ENCODE measurements around the gene CAMK2A.

The CAMK2A gene

DNA sequence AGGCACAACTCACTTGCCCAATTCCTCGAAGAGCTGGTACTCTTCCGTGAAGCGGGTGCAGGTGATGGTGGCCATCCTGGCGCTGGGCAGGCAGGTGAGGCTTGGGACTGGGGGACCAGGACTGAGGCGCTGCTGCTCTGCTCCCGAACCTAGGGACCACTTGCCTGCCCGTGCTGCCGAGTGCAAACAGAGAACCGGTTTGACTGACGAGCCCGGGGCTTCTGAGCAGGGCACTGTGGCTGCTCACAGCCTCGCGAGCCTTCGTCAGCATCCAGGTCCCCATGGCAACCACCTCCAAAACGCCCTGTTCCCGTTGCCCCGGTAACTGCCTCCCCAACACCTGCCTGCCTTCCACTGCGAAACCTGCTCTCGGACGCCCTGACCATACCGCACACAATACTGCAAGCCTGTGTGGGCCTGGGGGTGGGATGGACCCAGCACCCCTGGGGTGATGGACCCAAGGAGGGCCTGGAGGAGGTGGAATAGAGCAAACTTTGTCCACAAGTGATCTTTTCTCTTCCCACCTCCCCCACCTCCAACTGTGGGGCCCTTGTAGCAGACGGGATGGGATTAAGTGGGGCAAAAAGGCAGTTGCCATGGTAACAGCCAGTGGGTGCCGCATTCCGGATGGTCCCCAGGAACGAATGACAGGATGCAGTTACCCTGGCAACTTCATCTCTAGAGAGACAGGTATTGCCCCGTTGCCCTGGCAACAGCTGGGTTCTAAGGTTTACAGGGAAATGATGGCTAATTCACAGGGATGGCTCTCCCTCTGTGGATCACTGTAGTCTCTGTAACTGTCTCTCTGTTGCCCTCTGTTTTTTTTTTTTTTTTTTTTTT, at the start of gene CAMK2A:
Gene CAMK2A, minus strand, starts transcription at position 223 of the 840 bp plus-strand sequence. Its CDS starts 148 bp downstream, at position 75.
- Histone ChIP-seq H3K9me3 (ENCODE audit: control insufficient read depth in 1 of 2, low read length in 2 of 2) (no peaks in the 10 kb centered on the region), H3K27me3 (ENCODE audit: control insufficient read depth in 1 of 2, insufficient read depth in 2 of 2, low read length in 2 of 2) (peaks cover 0 to 5% of the 10 kb centered on the region in 2 donors), H3K27ac (ENCODE audit: low read depth, low read length) (no peak within 1 kb of the TSS), H3K9ac (ENCODE audit: low read depth in 1 of 2, low read length in 2 of 2) (no peak within 1 kb of the TSS), H3K4me1 (ENCODE audit: control insufficient read depth in 1 of 2, insufficient read depth in 2 of 2, low read length in 2 of 2) (peaks cover 2% of the 10 kb centered on the region in 2 donors), H3K36me3 (ENCODE audit: control insufficient read depth in 1 of 2, insufficient read depth in 2 of 2, low read length in 2 of 2) (no peaks in the 10 kb centered on the region), H3K4me3 (ENCODE audit: low read depth in 1 of 2, low read length in 2 of 2) (no peak within 1 kb of the TSS)

DNA sequence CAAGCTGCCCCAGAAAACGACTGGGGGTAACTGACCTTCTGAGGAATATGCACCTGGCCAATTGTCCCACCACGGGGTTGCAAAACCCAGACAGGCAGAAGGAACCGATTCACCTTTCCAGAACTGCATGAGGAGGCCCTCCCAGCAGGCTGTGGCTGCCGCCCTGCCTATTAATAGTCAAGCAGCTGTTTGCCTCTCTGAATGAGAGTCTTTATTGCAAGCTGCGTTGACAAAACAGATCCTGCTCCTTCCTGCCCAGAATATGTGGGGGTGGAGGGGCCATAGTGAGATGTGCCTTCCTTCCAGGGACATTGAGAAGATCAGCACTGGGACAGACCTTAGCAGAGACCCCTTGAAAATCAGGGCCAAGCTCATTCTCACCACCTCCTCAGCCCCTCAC, 49.6 kb upstream of the CAMK2A start:
- Histone ChIP-seq H3K4me1 (ENCODE audit: control insufficient read depth in 1 of 2, insufficient read depth in 2 of 2, low read length in 2 of 2) (peaks cover 0 to 7% of the 10 kb centered on the region in 2 donors), H3K27ac (ENCODE audit: low read depth, low read length) (no peak overlapping the region), H3K27me3 (ENCODE audit: control insufficient read depth in 1 of 2, insufficient read depth in 2 of 2, low read length in 2 of 2) (no peaks in the 10 kb centered on the region), H3K36me3 (ENCODE audit: control insufficient read depth in 1 of 2, insufficient read depth in 2 of 2, low read length in 2 of 2) (no peaks in the 10 kb centered on the region), H3K4me3 (ENCODE audit: low read depth in 1 of 2, low read length in 2 of 2) (no peak overlapping the region), H3K9me3 (ENCODE audit: control insufficient read depth in 1 of 2, low read length in 2 of 2) (no peaks in the 10 kb centered on the region), H3K9ac (ENCODE audit: low read depth in 1 of 2, low read length in 2 of 2) (no peak overlapping the region)

DNA sequence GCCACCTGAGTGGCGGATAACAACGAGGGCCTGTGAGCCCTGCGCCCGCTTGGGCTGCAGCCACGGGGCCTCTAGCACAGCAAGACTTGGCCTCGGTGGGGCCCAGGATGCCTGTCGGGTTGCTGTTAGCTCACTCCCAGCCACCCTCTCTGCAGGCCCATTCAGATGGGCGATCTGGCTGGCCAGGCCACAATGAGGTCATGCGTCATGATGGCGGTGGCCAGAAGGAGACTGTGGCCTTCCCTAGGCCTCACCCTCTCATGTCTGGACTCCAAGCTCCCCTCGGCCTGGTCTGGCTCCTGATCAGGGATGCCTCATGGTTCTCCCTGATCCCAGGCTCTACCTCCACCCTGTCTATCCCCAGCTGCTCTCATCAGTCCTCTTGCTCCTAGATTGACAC, 49.0 kb upstream of the CAMK2A start:
- H3K27me3 ChIP-seq (ENCODE audit: control insufficient read depth in 1 of 2, insufficient read depth in 2 of 2, low read length in 2 of 2), result no peaks in the 10 kb centered on the region
- no peak overlapping the region for H3K4me3 ChIP-seq (ENCODE audit: low read depth in 1 of 2, low read length in 2 of 2)
- H3K9ac ChIP-seq (ENCODE audit: low read depth in 1 of 2, low read length in 2 of 2), result no peak overlapping the region
- H3K4me1 ChIP-seq (ENCODE audit: control insufficient read depth in 1 of 2, insufficient read depth in 2 of 2, low read length in 2 of 2), result peaks cover 0 to 7% of the 10 kb centered on the region in 2 donors
- no peaks in the 10 kb centered on the region for H3K36me3 ChIP-seq (ENCODE audit: control insufficient read depth in 1 of 2, insufficient read depth in 2 of 2, low read length in 2 of 2)
- no peaks in the 10 kb centered on the region for H3K9me3 ChIP-seq (ENCODE audit: control insufficient read depth in 1 of 2, low read length in 2 of 2)
- no peak overlapping the region for H3K27ac ChIP-seq (ENCODE audit: low read depth, low read length)

DNA sequence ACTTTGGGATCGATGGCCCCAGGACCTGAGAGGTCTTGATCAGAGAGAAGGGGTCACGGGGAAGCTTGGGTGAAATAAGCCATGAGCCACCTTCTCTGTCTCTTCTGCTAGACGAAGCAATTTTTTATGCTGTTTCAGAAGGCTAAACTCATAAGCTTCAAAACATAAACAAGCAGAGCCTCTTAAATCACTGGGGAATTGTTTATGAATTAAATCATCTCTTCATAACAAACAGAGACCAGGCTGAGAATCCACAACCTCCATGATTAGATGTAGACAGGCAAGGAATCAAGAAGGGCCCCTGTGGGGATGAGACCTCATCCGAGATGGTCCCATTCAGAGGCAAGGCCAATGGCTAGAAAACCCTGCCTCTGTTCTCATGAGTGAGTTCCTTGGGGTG, 46.2 kb upstream of the CAMK2A start:
- H3K9ac ChIP-seq (ENCODE audit: low read depth in 1 of 2, low read length in 2 of 2), result no peak overlapping the region

DNA sequence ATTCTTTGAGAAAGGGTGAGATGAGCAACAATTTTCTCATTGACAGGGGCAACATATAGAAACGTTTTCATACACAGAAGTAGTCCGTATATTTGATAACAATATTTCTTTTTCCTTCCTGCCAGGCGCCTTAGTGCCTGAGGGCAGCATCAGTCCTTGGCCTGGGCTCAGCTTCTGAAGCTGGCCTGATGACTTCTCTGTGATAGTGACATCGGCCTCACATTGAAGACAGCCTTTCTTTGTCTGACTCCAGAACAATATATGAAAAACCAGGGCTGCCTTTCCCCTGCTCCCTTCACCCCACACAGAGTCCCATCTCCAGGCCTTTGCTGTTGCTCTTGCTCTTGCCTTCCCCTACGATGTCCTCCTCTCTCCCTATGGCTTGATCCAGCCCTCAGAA, 43.8 kb upstream of the CAMK2A start:
- Histone ChIP-seq H3K36me3 (ENCODE audit: control insufficient read depth in 1 of 2, insufficient read depth in 2 of 2, low read length in 2 of 2) (no peaks in the 10 kb centered on the region), H3K27ac (ENCODE audit: low read depth, low read length) (no peak overlapping the region), H3K4me1 (ENCODE audit: control insufficient read depth in 1 of 2, insufficient read depth in 2 of 2, low read length in 2 of 2) (no peaks in the 10 kb centered on the region), H3K4me3 (ENCODE audit: low read depth in 1 of 2, low read length in 2 of 2) (no peak overlapping the region), H3K9me3 (ENCODE audit: control insufficient read depth in 1 of 2, low read length in 2 of 2) (no peaks in the 10 kb centered on the region), H3K27me3 (ENCODE audit: control insufficient read depth in 1 of 2, insufficient read depth in 2 of 2, low read length in 2 of 2) (no peaks in the 10 kb centered on the region), H3K9ac (ENCODE audit: low read depth in 1 of 2, low read length in 2 of 2) (no peak overlapping the region)

More for the DNA sequence above, 46.2 kb upstream of the CAMK2A start:
- H3K4me1 ChIP-seq (ENCODE audit: control insufficient read depth in 1 of 2, insufficient read depth in 2 of 2, low read length in 2 of 2), result peaks cover 0 to 7% of the 10 kb centered on the region in 2 donors
- no peaks in the 10 kb centered on the region for H3K9me3 ChIP-seq (ENCODE audit: control insufficient read depth in 1 of 2, low read length in 2 of 2)
- H3K27me3 ChIP-seq (ENCODE audit: control insufficient read depth in 1 of 2, insufficient read depth in 2 of 2, low read length in 2 of 2), result no peaks in the 10 kb centered on the region
- no peaks in the 10 kb centered on the region for H3K36me3 ChIP-seq (ENCODE audit: control insufficient read depth in 1 of 2, insufficient read depth in 2 of 2, low read length in 2 of 2)
- no peak overlapping the region for H3K27ac ChIP-seq (ENCODE audit: low read depth, low read length)
- no peak overlapping the region for H3K4me3 ChIP-seq (ENCODE audit: low read depth in 1 of 2, low read length in 2 of 2)

DNA sequence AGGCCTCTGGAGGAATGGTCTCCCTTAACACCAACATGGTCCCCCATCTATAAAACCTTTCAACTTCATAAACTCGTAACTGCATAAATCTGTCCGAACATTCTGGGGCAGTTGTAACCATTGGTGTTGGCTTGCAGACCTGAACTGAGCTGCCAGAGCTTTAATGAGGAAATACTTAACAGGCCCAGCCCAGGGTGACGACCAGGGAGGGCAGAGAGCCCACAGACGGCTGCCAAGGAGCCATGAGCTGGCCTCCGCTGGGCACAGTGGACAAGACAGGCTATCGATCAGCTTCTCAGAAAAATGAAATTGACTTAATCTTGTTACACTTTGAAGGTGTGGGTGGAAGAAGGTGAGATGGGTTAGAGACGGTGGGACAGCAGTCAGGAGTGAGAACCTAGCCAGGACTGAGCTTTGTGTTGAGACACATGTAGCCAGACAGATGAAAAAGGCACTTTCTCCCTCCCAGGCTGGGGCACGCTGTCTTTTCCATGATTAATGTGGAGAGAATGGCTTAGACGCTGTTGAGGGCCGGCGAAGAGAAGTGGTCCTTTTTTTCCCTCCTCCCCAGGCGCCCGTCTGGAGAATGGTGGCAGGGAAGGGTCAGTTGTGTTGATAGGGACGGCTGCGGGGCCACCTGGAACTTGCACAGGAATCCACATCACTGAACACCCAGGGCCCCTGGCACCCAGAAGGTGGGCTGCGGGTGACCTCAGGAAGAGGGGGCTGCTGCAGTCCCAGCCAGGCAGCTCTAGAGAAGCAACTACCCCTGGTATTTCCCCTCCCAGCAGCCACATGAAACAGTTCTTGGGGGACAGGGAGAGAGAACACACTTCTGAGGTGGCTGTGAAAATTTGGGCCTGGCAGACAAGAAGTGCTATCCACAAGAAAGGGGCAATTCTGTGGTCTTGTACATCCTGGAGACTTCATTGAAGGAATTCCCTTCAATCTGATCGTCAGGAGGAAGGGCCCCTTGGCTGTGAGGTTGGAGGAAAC, 40.6 kb upstream of the CAMK2A start:
- Histone ChIP-seq H3K4me3 (ENCODE audit: low read depth in 1 of 2, low read length in 2 of 2) (no peak overlapping the region), H3K9ac (ENCODE audit: low read depth in 1 of 2, low read length in 2 of 2) (no peak overlapping the region), H3K27ac (ENCODE audit: low read depth, low read length) (no peak overlapping the region), H3K36me3 (ENCODE audit: control insufficient read depth in 1 of 2, insufficient read depth in 2 of 2, low read length in 2 of 2) (no peaks in the 10 kb centered on the region), H3K27me3 (ENCODE audit: control insufficient read depth in 1 of 2, insufficient read depth in 2 of 2, low read length in 2 of 2) (no peaks in the 10 kb centered on the region), H3K9me3 (ENCODE audit: control insufficient read depth in 1 of 2, low read length in 2 of 2) (no peaks in the 10 kb centered on the region), H3K4me1 (ENCODE audit: control insufficient read depth in 1 of 2, insufficient read depth in 2 of 2, low read length in 2 of 2) (no peaks in the 10 kb centered on the region)

DNA sequence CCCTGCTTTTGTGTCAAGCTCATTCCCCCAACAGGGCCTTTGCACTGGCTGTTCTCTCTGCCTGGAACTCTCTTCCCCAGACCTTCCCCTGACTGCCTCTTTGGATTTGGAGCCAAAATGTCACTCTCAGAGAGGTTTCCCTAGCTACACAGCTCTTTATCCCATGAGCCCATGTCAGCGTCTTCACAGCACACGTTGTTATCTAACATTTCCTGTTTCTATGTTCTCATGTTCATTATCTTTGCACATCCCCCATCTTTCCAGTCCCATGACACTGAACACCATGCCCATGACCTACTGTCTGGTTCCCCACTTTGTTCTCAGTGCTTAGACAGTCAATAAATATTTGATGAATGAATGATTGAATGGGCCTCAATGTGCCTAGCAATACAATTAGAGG, 39.5 kb upstream of the CAMK2A start:
- H3K27me3 ChIP-seq (ENCODE audit: control insufficient read depth in 1 of 2, insufficient read depth in 2 of 2, low read length in 2 of 2), result no peaks in the 10 kb centered on the region
- H3K9ac ChIP-seq (ENCODE audit: low read depth in 1 of 2, low read length in 2 of 2), result no peak overlapping the region
- H3K36me3 ChIP-seq (ENCODE audit: control insufficient read depth in 1 of 2, insufficient read depth in 2 of 2, low read length in 2 of 2), result no peaks in the 10 kb centered on the region
- no peaks in the 10 kb centered on the region for H3K9me3 ChIP-seq (ENCODE audit: control insufficient read depth in 1 of 2, low read length in 2 of 2)
- H3K4me3 ChIP-seq (ENCODE audit: low read depth in 1 of 2, low read length in 2 of 2), result no peak overlapping the region
- no peaks in the 10 kb centered on the region for H3K4me1 ChIP-seq (ENCODE audit: control insufficient read depth in 1 of 2, insufficient read depth in 2 of 2, low read length in 2 of 2)
- H3K27ac ChIP-seq (ENCODE audit: low read depth, low read length), result no peak overlapping the region

DNA sequence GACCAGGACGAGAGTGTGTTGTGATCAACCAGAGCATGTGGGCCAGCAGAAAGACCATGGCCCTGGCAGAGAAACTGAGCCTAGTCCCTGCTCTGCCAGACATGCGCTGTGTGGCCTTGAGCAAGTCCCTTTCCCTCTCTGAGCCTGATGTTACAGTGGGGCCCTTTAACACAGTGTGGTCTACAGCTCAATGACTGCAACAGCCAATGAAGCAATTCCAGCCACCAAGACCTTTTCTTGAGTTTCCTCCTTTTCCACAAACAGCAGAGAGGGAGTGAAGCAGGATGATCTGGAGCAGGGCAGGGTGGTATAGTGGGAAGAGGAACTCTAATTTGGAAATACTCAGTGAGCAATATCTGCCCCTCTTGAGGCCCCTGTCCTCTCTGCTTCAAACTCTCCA, 38.9 kb upstream of the CAMK2A start:
- no peaks in the 10 kb centered on the region for H3K36me3 ChIP-seq (ENCODE audit: control insufficient read depth in 1 of 2, insufficient read depth in 2 of 2, low read length in 2 of 2)
- no peak overlapping the region for H3K4me3 ChIP-seq (ENCODE audit: low read depth in 1 of 2, low read length in 2 of 2)
- no peak overlapping the region for H3K9ac ChIP-seq (ENCODE audit: low read depth in 1 of 2, low read length in 2 of 2)
- no peaks in the 10 kb centered on the region for H3K9me3 ChIP-seq (ENCODE audit: control insufficient read depth in 1 of 2, low read length in 2 of 2)
- no peak overlapping the region for H3K27ac ChIP-seq (ENCODE audit: low read depth, low read length)
- H3K4me1 ChIP-seq (ENCODE audit: control insufficient read depth in 1 of 2, insufficient read depth in 2 of 2, low read length in 2 of 2), result no peaks in the 10 kb centered on the region
- H3K27me3 ChIP-seq (ENCODE audit: control insufficient read depth in 1 of 2, insufficient read depth in 2 of 2, low read length in 2 of 2), result no peaks in the 10 kb centered on the region

DNA sequence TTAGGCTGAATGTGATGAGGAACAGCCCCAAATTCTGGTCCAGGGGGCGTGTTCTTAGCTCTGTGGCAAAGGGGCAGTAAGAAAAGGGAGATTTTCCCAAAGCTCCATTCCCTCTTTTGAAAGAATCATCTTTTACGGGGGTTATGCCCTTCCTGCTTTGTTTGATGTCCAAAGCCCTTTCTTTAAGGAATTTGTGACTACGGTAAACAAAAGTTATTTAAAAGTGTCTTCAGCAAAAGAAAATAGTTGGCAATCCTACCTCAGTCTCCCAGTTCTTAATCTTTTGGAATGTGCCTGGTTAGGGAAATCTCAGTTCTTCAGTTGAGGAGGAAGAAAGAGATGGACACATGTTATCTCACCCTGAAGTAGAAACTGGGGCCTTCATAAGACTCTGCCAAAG, 37.6 kb upstream of the CAMK2A start:
- H3K4me1 ChIP-seq (ENCODE audit: control insufficient read depth in 1 of 2, insufficient read depth in 2 of 2, low read length in 2 of 2), result no peaks in the 10 kb centered on the region
- H3K27ac ChIP-seq (ENCODE audit: low read depth, low read length), result no peak overlapping the region
- H3K9me3 ChIP-seq (ENCODE audit: control insufficient read depth in 1 of 2, low read length in 2 of 2), result no peaks in the 10 kb centered on the region
- H3K4me3 ChIP-seq (ENCODE audit: low read depth in 1 of 2, low read length in 2 of 2), result no peak overlapping the region
- H3K27me3 ChIP-seq (ENCODE audit: control insufficient read depth in 1 of 2, insufficient read depth in 2 of 2, low read length in 2 of 2), result no peaks in the 10 kb centered on the region
- no peak overlapping the region for H3K9ac ChIP-seq (ENCODE audit: low read depth in 1 of 2, low read length in 2 of 2)
- H3K36me3 ChIP-seq (ENCODE audit: control insufficient read depth in 1 of 2, insufficient read depth in 2 of 2, low read length in 2 of 2), result no peaks in the 10 kb centered on the region

DNA sequence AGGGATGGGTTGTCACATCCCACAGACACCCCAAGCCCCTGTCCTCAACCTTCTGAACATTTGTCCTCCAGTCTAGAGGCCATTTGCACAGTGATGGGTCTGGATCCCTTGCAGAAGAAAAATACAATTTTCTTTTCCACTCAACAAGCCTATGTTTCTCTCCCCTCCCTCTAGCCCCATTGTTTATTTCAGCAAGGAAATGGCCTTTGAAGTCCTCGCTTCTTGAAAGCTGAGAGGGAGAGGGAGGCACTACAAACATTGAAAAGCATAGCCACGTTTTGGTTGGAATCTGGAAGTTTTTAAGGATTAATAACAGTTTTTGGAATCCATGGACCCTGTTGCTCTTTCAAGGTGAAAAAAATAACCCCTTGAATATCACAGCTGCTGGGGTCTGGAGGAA, 37.1 kb upstream of the CAMK2A start:
- no peaks in the 10 kb centered on the region for H3K4me1 ChIP-seq (ENCODE audit: control insufficient read depth in 1 of 2, insufficient read depth in 2 of 2, low read length in 2 of 2)
- H3K27me3 ChIP-seq (ENCODE audit: control insufficient read depth in 1 of 2, insufficient read depth in 2 of 2, low read length in 2 of 2), result no peaks in the 10 kb centered on the region
- no peak overlapping the region for H3K27ac ChIP-seq (ENCODE audit: low read depth, low read length)
- no peaks in the 10 kb centered on the region for H3K36me3 ChIP-seq (ENCODE audit: control insufficient read depth in 1 of 2, insufficient read depth in 2 of 2, low read length in 2 of 2)
- no peak overlapping the region for H3K9ac ChIP-seq (ENCODE audit: low read depth in 1 of 2, low read length in 2 of 2)
- H3K4me3 ChIP-seq (ENCODE audit: low read depth in 1 of 2, low read length in 2 of 2), result no peak overlapping the region
- no peaks in the 10 kb centered on the region for H3K9me3 ChIP-seq (ENCODE audit: control insufficient read depth in 1 of 2, low read length in 2 of 2)

All from duodenal mucosa (tissue), 2 donors.